ENCODE results near the gene ADGRV1.

Gene ADGRV1

GRCh38 chr5:91171322-91171721 is 612.7 kb downstream of the ADGRV1 start:
- Histone ChIP-seq H3K27me3 (ENCODE audit: insufficient read depth, low read length, poor library complexity, severe bottlenecking) (no peaks in the 10 kb centered on the region), H4K20me1 (ENCODE audit: insufficient read depth, low read length, poor library complexity, severe bottlenecking) (no peaks in the 10 kb centered on the region), H3K9me2 (replicated peaks; ENCODE audit: low read depth, low read length) (no peaks in the 10 kb centered on the region), H2AFZ (ENCODE audit: low read length) (no peak overlapping the region), H3K9me3 (ENCODE audit: insufficient read depth, low read depth, low read length) (no peaks in the 10 kb centered on the region), H3K36me3 (ENCODE audit: insufficient read depth, low read length) (no peaks in the 10 kb centered on the region), H3K4me2 (ENCODE audit: low read depth, low read length, poor library complexity, severe bottlenecking) (no peak overlapping the region), H3K4me3 (ENCODE audit: low read length, poor library complexity, severe bottlenecking) (no peak overlapping the region), H3K79me2 (ENCODE audit: insufficient read depth, low read length) (no peaks in the 10 kb centered on the region), H3F3A (ENCODE audit: low read depth) (no peaks in the 10 kb centered on the region), H3K9ac (ENCODE audit: low read depth, low read length, poor library complexity, severe bottlenecking) (no peak overlapping the region), H3K4me1 (ENCODE audit: insufficient read depth, low read length, poor library complexity, severe bottlenecking) (no peaks in the 10 kb centered on the region)
- TF ChIP-seq EZH2phosphoT487 (IDR thresholded peaks at IDR 0.05; ENCODE audit: borderline replicate concordance) (no peak), CTCF (conservative IDR thresholded peaks at IDR 0.05; ENCODE audit: low read length) (no peak)

- H3K4me3 ChIP-seq (ENCODE audit: low read length, poor library complexity, severe bottlenecking) = no peak overlapping the region
- H4K20me1 ChIP-seq (ENCODE audit: insufficient read depth, low read length, poor library complexity, severe bottlenecking) = no peaks in the 10 kb centered on the region
- no peak overlapping the region for H3K4me2 ChIP-seq (ENCODE audit: low read depth, low read length, poor library complexity, severe bottlenecking)
- H3K9me2 ChIP-seq (replicated peaks; ENCODE audit: low read depth, low read length) = no peaks in the 10 kb centered on the region
- TF ChIP-seq CTCF (conservative IDR thresholded peaks at IDR 0.05; ENCODE audit: low read length) (no peak), EZH2phosphoT487 (IDR thresholded peaks at IDR 0.05; ENCODE audit: borderline replicate concordance) (no peak)
- H3K27me3 ChIP-seq (ENCODE audit: insufficient read depth, low read length, poor library complexity, severe bottlenecking) = no peaks in the 10 kb centered on the region
- H3K4me1 ChIP-seq (ENCODE audit: insufficient read depth, low read length, poor library complexity, severe bottlenecking) = no peaks in the 10 kb centered on the region
- H3K79me2 ChIP-seq (ENCODE audit: insufficient read depth, low read length) = no peaks in the 10 kb centered on the region
- H3F3A ChIP-seq (ENCODE audit: low read depth) = no peaks in the 10 kb centered on the region
- H2AFZ ChIP-seq (ENCODE audit: low read length) = no peak overlapping the region
- no peaks in the 10 kb centered on the region for H3K9me3 ChIP-seq (ENCODE audit: insufficient read depth, low read depth, low read length)
- H3K9ac ChIP-seq (ENCODE audit: low read depth, low read length, poor library complexity, severe bottlenecking) = no peak overlapping the region
- H3K36me3 ChIP-seq (ENCODE audit: insufficient read depth, low read length) = no peaks in the 10 kb centered on the region
Observed at GRCh38 chr5:91174396-91174795, 615.8 kb downstream of the ADGRV1 start.

GRCh38 chr5:91175708-91176107 is 617.1 kb downstream of the ADGRV1 start:
- no peaks in the 10 kb centered on the region for H3K27me3 ChIP-seq (ENCODE audit: insufficient read depth, low read length, poor library complexity, severe bottlenecking)
- no peaks in the 10 kb centered on the region for H3K9me3 ChIP-seq (ENCODE audit: insufficient read depth, low read depth, low read length)
- no peaks in the 10 kb centered on the region for H3K9me2 ChIP-seq (replicated peaks; ENCODE audit: low read depth, low read length)
- no peak for TF ChIP-seq CTCF (conservative IDR thresholded peaks at IDR 0.05; ENCODE audit: low read length)
- TF ChIP-seq EZH2phosphoT487 (IDR thresholded peaks at IDR 0.05; ENCODE audit: borderline replicate concordance) = no peak
- no peaks in the 10 kb centered on the region for H3K4me1 ChIP-seq (ENCODE audit: insufficient read depth, low read length, poor library complexity, severe bottlenecking)
- no peak overlapping the region for H3K9ac ChIP-seq (ENCODE audit: low read depth, low read length, poor library complexity, severe bottlenecking)
- H2AFZ ChIP-seq (ENCODE audit: low read length) = no peak overlapping the region
- H3K4me2 ChIP-seq (ENCODE audit: low read depth, low read length, poor library complexity, severe bottlenecking) = no peak overlapping the region
- H3K79me2 ChIP-seq (ENCODE audit: insufficient read depth, low read length) = no peaks in the 10 kb centered on the region
- no peaks in the 10 kb centered on the region for H4K20me1 ChIP-seq (ENCODE audit: insufficient read depth, low read length, poor library complexity, severe bottlenecking)
- no peaks in the 10 kb centered on the region for H3K36me3 ChIP-seq (ENCODE audit: insufficient read depth, low read length)
- no peaks in the 10 kb centered on the region for H3F3A ChIP-seq (ENCODE audit: low read depth)
- H3K4me3 ChIP-seq (ENCODE audit: low read length, poor library complexity, severe bottlenecking) = no peak overlapping the region

Data from Loucy (cell line).